GM19035 (cell line): ENCODE measurements around the gene POLRMT.

Source experiments
- ATAC-seq: cut with Tn5 transposase; IDR thresholded peaks from one replicate; pipeline ENCODE4 v1.9.1; 2021; ENCODE audit not compliant: unreplicated experiment

Gene POLRMT

DNA sequence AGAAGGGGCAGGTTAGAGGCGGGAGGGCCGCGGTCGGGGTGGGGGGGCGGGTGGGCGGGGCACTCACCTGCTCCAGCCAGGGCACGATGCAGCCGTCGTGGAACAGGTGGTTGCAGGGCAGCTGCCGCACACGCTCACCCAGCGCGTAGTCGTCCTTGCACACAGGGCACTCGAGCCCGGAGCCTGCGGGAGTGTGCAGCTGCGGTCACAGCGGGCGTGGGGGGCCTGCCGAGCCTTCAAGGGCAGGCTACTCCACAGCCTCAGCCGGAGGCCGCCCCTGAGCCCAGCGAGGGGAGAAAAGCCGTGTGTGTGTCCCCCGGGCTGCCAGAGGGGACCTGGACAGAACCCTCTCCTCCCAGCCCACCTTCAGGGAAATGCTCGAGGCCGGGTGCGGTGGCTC is 15.0 kb upstream of the POLRMT start:
- no peak for ATAC-seq

- ATAC-seq: no peak
Observed at GRCh38 chr19:647566-648284, 14.4 kb upstream of the POLRMT start.

- no peak for ATAC-seq
Observed at GRCh38 chr19:646779-647565, 13.6 kb upstream of the POLRMT start.

GRCh38 chr19:645912-646778 is 12.8 kb upstream of the POLRMT start:
- ATAC-seq: no peak

- ATAC-seq: no peak
Observed at GRCh38 chr19:644789-645188, 11.5 kb upstream of the POLRMT start.

DNA sequence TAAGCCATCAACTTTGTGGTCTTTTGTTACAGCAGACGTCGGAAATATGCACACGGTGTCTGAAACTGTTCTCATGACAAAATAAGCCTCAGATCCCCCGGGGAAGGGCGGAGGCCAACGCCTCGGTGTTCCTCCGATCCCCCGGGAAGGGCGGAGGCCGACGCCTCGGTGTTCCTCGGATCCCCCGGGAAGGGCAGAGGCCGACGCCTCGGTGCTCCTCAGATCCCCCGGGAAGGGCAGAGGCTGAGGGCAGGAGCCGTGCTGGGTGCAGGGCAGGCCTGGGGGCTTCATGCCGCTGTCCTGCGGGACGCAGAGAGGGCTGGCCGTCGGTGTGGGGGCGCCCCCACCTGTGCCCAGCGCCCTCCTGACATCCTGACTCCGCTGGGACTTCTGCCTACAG is 11.0 kb upstream of the POLRMT start:
- ATAC-seq: no peak

- no peak for ATAC-seq
Observed at GRCh38 chr19:643736-644135, 10.4 kb upstream of the POLRMT start.

- no peak for ATAC-seq
Observed at GRCh38 chr19:642767-643727, 9.7 kb upstream of the POLRMT start.

DNA sequence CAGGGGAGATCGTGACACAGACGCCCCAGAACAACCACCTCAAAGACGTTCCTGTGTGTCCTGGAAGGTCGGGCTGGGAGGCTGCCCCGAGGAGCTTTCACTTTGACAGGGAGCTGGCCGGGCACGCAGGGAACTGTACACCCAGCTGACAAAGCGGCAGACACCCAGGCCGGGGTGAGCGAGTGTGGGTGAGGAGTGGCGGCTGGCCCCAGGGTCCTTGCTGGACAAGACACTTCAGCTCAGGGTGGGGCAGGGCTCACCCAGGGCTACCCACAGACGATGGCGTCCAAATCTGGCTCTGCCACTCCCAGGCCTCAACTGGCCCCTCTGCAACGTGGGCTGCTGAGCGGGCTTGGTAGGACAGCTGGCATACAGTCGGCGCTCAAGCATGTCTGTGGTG is 8.4 kb upstream of the POLRMT start:
- no peak for ATAC-seq

- no peak for ATAC-seq
Observed at GRCh38 chr19:640606-641189, 7.4 kb upstream of the POLRMT start.

DNA sequence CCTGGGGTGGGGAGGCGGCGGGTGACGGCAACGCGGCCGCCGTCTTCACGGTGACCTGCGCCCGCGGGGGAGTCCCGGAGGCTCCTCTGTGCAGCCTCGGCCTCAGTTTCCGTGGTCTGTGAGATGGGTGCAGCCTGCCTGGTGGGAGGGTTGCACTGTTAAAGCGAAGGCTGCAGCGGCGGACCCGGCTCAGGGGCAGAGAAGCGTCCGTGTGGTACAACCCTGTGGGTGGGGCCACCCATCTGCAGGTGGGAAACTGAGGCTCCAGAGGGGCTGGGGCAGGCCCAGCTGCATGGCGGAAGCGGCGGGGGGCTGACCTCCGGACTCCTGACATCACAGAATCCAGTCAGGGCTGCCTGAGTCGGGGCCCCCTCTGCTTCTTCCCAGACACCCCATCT is 6.8 kb upstream of the POLRMT start:
- ATAC-seq: no peak

DNA sequence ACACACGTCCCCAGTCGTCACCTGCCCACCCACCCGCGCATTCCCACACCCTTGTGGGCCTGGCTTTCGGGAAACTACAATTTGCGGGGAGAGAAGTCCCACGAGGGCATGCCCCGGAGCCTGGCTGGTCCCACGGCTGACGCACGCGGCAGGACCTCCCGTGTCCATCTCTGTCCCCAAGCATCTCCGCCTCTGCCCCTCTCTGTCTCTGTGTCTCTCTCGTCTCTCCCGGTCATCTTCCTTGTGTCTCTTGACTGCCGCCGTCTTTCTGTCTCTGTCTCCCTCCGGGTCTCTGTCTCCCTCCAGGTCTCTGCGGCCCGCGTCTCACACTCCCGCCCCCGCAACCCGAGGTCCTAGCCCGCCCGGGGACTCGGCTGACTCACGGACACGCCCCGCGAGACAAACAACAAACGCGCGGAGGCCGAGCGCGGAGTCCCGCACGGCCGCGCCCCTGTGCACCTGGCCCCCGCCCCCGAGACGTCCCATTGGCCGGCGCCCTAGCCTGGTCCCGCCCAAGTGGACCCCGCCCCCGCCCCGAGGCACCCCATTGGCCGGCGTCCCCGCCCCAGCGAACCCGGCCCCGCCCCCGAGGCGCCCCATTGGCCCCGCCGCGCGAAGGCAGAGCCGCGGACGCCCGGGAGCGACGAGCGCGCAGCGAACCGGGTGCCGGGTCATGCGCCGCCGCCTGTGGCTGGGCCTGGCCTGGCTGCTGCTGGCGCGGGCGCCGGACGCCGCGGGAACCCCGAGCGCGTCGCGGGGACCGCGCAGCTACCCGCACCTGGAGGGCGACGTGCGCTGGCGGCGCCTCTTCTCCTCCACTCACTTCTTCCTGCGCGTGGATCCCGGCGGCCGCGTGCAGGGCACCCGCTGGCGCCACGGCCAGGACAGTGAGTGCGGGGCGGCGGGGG is 6.2 kb upstream of the POLRMT start, which contains the start of gene FGF22:
Gene FGF22, plus strand, starts transcription at position 627 of the 908 bp plus-strand sequence. Its CDS starts 47 bp downstream, at position 674.
- ATAC-seq: no peak

GRCh38 chr19:638906-639252 is 5.5 kb upstream of the POLRMT start:
- no peak for ATAC-seq

DNA sequence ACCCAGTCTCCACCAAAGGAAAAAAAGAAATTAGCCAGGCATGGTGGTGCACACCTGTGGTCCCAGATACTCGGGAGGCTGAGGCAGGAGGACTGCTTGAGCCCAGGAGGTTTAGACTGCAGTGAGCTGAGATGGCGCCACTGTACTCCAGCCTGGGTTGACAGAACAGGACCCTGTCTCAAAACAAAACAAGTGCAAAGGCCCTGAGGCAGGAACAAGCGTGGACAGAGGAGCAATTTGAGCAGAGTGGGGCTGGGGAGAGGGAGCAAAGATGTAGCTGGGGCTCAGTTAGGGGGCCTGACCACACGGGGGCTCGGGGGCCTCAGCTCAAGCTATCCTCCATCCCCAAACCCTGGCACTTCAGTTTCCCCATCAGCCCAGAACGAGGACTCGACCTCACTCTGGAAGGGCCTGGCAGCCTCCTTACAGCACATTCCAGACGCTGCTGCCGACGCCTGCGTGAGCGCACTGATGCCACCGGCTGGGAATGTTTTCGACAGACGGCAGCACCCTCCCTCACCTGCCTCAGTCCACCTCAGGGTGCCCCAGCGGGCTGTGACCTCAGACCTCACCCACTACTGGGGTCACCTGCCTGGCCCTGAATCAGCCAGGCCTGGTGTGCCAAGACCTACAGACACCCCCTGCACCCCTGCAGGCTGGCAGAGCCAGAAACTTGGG is 1.8 kb upstream of the POLRMT start:
- ATAC-seq: no peak

GRCh38 chr19:633786-634639 is 676 bp upstream of the POLRMT start:
- ATAC-seq: no peak

- peak; percentile 19 for ATAC-seq
Observed at GRCh38 chr19:632579-633067, 714 bp downstream of the POLRMT start.

DNA sequence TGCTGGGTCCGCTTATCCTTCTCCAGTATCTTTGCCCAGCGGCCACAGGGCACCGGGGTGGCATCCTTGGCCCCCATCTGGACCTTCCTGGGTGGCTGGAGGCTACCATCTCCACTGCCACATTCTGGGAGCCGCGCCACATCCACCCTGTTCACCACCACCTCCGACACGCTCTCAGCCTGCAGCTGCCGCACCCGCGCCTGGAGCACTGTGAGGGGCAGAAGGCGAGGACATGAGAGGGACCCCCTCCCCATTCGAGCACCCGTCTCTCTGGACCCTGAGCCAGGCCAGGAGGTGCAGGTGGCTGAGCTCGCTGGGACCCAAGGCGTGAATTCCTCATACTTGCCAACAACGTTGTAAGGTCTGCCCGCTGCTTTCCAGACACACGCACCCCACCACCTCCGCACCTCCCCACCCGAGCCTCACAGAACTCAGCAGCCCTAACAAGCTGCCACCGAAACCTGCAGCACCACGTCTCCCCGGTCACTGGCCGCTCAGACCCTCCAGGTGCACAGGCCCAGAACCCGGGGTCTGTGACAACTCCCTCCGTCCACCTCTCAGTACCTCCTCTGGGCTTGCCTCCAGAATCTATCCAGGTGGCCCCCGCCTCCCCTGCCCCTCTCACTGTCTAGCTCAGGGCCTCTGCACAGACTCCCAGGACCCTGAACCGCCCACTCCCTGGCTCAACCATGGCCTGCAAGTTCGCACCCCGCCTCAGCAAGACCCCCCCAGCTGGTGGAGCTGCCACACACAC is 3.2 kb downstream of the POLRMT start:
- no peak for ATAC-seq
